Endothelial cell of umbilical vein (primary cell): Measurements from ENCODE around the gene EPAS1. TPM values are rescaled to one million over a fixed set of nuclear protein-coding genes. Genes with fewer than 3 reads are reported as not detected.

ENCODE experiments used
- BruUV-seq: library from RNA; stranded (reverse); fragments of 400-500 nt; replicated peaks from 2 replicates; lab custom pipeline; 2021; lab: Mats Ljungman, UMichigan
- CTCF ChIA-PET: fragments of 300-600, 350-600 bp; sonication (Branson Sonifier 250); formaldehyde crosslinking; loops from one replicate; lab custom pipeline; 2021; ENCODE audit warnings: antibody characterized with exemption, inconsistent platforms; lab: Charles Lee
- POLR2A ChIA-PET: fragments of 300-600, 350-600 bp; sonication (Branson Sonifier 250); formaldehyde crosslinking; loops from one replicate; lab custom pipeline; 2021; ENCODE audit warnings: antibody characterized with exemption, inconsistent platforms; lab: Charles Lee
- DNase-seq: peaks from one replicate; pipeline ENCODE4 v3.0.0-alpha.2; 2011; ENCODE audit warnings: low read depth, low spot score
- FAIRE-seq: peaks from 2 replicates; lab custom pipeline; 2011; peaks lifted over from hg19 to GRCh38; lab: Jason Lieb, UNC
- H2AFZ ChIP-seq: 2 replicates; pipeline ENCODE4 v1.6.0; 2012; ENCODE audit warnings: low read depth, low read length, control low read depth, inconsistent platforms
- H3K27ac ChIP-seq: 2 replicates; pipeline ENCODE4 v1.5.1; 2011; ENCODE audit warnings: low read depth, mild to moderate bottlenecking, control low read depth, low read length, moderate library complexity; ENCODE audit not compliant: insufficient read depth
- H3K27me3 ChIP-seq, 2 experiments: 2 replicates each; pipeline versions ENCODE4 v1.6.0 to v1.6.1; 2011; ENCODE audit warnings: low read length in 2 of 2, mixed read lengths in 1 of 2; ENCODE audit not compliant: control insufficient read depth in 2 of 2, insufficient read depth in 2 of 2
- H3K36me3 ChIP-seq, 2 experiments: 2 replicates in 1 of 2; 3 replicates in 1 of 2; pipeline ENCODE4 v1.5.1; 2011; ENCODE audit warnings: low read length in 2 of 2, mild to moderate bottlenecking in 1 of 2, moderate library complexity in 1 of 2; ENCODE audit not compliant: control insufficient read depth in 2 of 2, insufficient read depth in 2 of 2; ENCODE audit errors: extremely low read depth in 1 of 2
- H3K4me1 ChIP-seq: 3 replicates; pipeline ENCODE4 v1.5.1; 2011; ENCODE audit warnings: mild to moderate bottlenecking, low read length; ENCODE audit not compliant: control insufficient read depth, insufficient read depth; ENCODE audit errors: extremely low read depth
- H3K4me2 ChIP-seq: 2 replicates; pipeline ENCODE4 v1.6.1; 2011; ENCODE audit warnings: low read length, control low read depth, mixed read lengths; ENCODE audit not compliant: insufficient read depth
- H3K4me3 ChIP-seq, 3 experiments: fragments of 200-600 bp in 1 of 3; sonication (generic), shearing (Covaris generic) in 1 of 3; replicated peaks in 1 of 3; 2 replicates each; pipeline ENCODE4 v1.5.1; 2011 to 2016; ENCODE audit warnings: control low read depth in 3 of 3, low read length in 3 of 3, mild to moderate bottlenecking in 2 of 3, inconsistent platforms in 1 of 3, low read depth in 1 of 3, moderate library complexity in 1 of 3; ENCODE audit not compliant: insufficient read depth in 1 of 3
- H3K79me2 ChIP-seq: 2 replicates; pipeline ENCODE4 v1.6.0; 2012; ENCODE audit warnings: low read length, inconsistent platforms; ENCODE audit not compliant: control insufficient read depth, insufficient read depth
- H3K9ac ChIP-seq: replicated peaks from 2 replicates; pipeline ENCODE3; 2011; ENCODE audit warnings: low read length, control low read depth; ENCODE audit not compliant: insufficient read depth; ENCODE audit errors: extremely low read depth
- H3K9me1 ChIP-seq: replicated peaks from 3 replicates; pipeline ENCODE4 v1.6.0; 2011; ENCODE audit warnings: mild to moderate bottlenecking, low read length; ENCODE audit not compliant: control insufficient read depth, insufficient read depth; ENCODE audit errors: extremely low read depth
- H3K9me3 ChIP-seq: replicated peaks from 2 replicates; pipeline ENCODE4 v1.5.1; 2012; ENCODE audit warnings: low read length, inconsistent platforms; ENCODE audit not compliant: control insufficient read depth, insufficient read depth
- H4K20me1 ChIP-seq: replicated peaks from 2 replicates; pipeline ENCODE3; 2011; ENCODE audit warnings: mild to moderate bottlenecking, low read length; ENCODE audit not compliant: control insufficient read depth, insufficient read depth; ENCODE audit errors: extremely low read depth
- CTCF ChIP-seq, 2 donors: IDR thresholded peaks; 1 replicate in 1 of 2; 2 replicates in 1 of 2; pipeline ENCODE4 v1.5.1; 2011; ENCODE audit warnings: low read length in 2 of 2, mild to moderate bottlenecking in 2 of 2, moderate library complexity in 2 of 2, control low read depth in 1 of 2, inconsistent platforms in 1 of 2, low read depth in 1 of 2; ENCODE audit not compliant: insufficient read depth in 1 of 2; ENCODE audit errors: extremely low read depth in 1 of 2
- EZH2 ChIP-seq: IDR thresholded peaks from 2 replicates; pipeline ENCODE4 v1.6.1; 2012; ENCODE audit warnings: borderline replicate concordance, low read depth, mild to moderate bottlenecking, moderate library complexity, low read length, inconsistent platforms; ENCODE audit not compliant: severe bottlenecking
- FOS ChIP-seq: IDR thresholded peaks from 2 replicates; pipeline ENCODE4 v1.6.1; 2011; ENCODE audit warnings: mild to moderate bottlenecking, low read length, moderate library complexity, borderline replicate concordance; ENCODE audit not compliant: insufficient read depth
- GATA2 ChIP-seq: IDR thresholded peaks from 2 replicates; pipeline ENCODE4 v1.7.0; 2011; ENCODE audit warnings: low read depth, mild to moderate bottlenecking, moderate library complexity, mixed read lengths, low read length; ENCODE audit not compliant: insufficient read length, insufficient read depth
- JUN ChIP-seq: IDR thresholded peaks from 2 replicates; pipeline ENCODE4 v1.6.1; 2011; ENCODE audit warnings: borderline replicate concordance, low read depth; ENCODE audit not compliant: insufficient read length, insufficient read depth
- MAX ChIP-seq: IDR thresholded peaks from 2 replicates; pipeline ENCODE4 v1.6.1; 2011; ENCODE audit not compliant: insufficient read depth, insufficient read length
- MYC ChIP-seq: IDR thresholded peaks from one replicate; pipeline ENCODE4 v1.6.1; 2011; ENCODE audit warnings: mild to moderate bottlenecking, low read depth, low read length
- POLR2A ChIP-seq: IDR thresholded peaks from 2 replicates; pipeline ENCODE4 v1.6.1; 2012; ENCODE audit warnings: low read depth, mild to moderate bottlenecking, control low read depth, low read length
- POLR2AphosphoS5 ChIP-seq: IDR thresholded peaks from 2 replicates; pipeline ENCODE4 v1.6.1; 2012; ENCODE audit warnings: low read depth, mild to moderate bottlenecking, control low read depth, low read length, moderate library complexity; ENCODE audit not compliant: insufficient read depth
- dilution Hi-C: fragments of 300-500 bp; cut with MboI; formaldehyde crosslinking; loops from one replicate; pipeline ENCODE4 v1.15.0; 2019; ENCODE audit warnings: low sequenced_read_pairs; ENCODE audit not compliant: extremely low pct_ligation_motif_present
- intact Hi-C: fragments of 100-400 bp; cut with micrococcal nuclease; formaldehyde crosslinking; loops from one replicate; pipeline ENCODE4 v1.10.0; 2022
- polyA plus RNA-seq, 4 experiments: library from polyadenylated mRNA; depleted of rRNA in 3 of 4; stranded (reverse) in 3 of 4; unstranded in 1 of 4; fragments of >200 nt; gene quantifications; 2 replicates each; pipeline versions ENCODE4 v1.2.1 to v1.2.3, GENCODE V29; 2011 to 2012; ENCODE audit warnings: missing spikeins in 1 of 4
- total RNA-seq: library from RNA; stranded (reverse); gene quantifications from 2 replicates; pipeline ENCODE4 v1.2.3, GENCODE V29; 2021

EPAS1 gene
- total and polyA plus RNA-seq, 2 donors (not counting 3 experiments of a cell fraction or from before 2014, with no cell fraction given): 229 to 374 TPM

- Histone ChIP-seq H3K9me3 (no peaks in the 10 kb centered on the region), H3K9ac (no peak overlapping the region), H3K9me1 (no peaks in the 10 kb centered on the region), H3K4me1 (no peaks in the 10 kb centered on the region), H3K27ac (no peak overlapping the region), H2AFZ (no peak overlapping the region), H3K36me3 (no peaks in the 10 kb centered on the region), H3K4me3 (no peak overlapping the region), H4K20me1 (no peaks in the 10 kb centered on the region), H3K27me3 (peaks cover 17 to 22% of the 10 kb centered on the region in 2 experiments), H3K79me2 (no peaks in the 10 kb centered on the region), H3K4me2 (no peak overlapping the region)
- dilution Hi-C loops: no loop called here
- no TSS peak for BruUV-seq
- CTCF ChIA-PET: no interaction called here
- intact Hi-C loops: no loop called here
- POLR2A ChIA-PET: no interaction called here
- FAIRE-seq: no peak
- no peak for DNase-seq
- no peak for TF ChIP-seq CTCF (IDR thresholded peaks at IDR 0.05; ENCODE audit: extremely low read depth in 1 of 2, insufficient read depth in 1 of 2, low read depth in 1 of 2, low read length in 2 of 2)
- TF ChIP-seq EZH2: no peak
- no peak for TF ChIP-seq GATA2
- TF ChIP-seq MYC: no peak
- TF ChIP-seq POLR2A: no peak
- TF ChIP-seq FOS: no peak
- no peak for TF ChIP-seq MAX
- TF ChIP-seq POLR2AphosphoS5: no peak
- no peak for TF ChIP-seq JUN
Observed at GRCh38 chr2:46428911-46429436, 131.8 kb downstream of the EPAS1 start.
